Breast epithelium (tissue), 4 donors: ENCODE data around the gene CTNNA3. TPM values are rescaled to one million over a fixed set of nuclear protein-coding genes. Genes with fewer than 3 reads are reported as not detected.

Experiments
- DNase-seq, 2 donors: peaks; one replicate each; pipeline ENCODE4 v3.0.0-alpha.2; 2019; ENCODE audit warnings: low spot score in 2 of 2
- H3K27ac ChIP-seq, 2 donors: fragments of 200-600 bp; sonication (generic) in 1 of 2; one replicate each; pipeline ENCODE4 v1.5.1; 2016 to 2019; ENCODE audit warnings: mild to moderate bottlenecking in 1 of 2
- H3K27me3 ChIP-seq, 2 donors: fragments of 200-600 bp; sonication (generic) in 1 of 2; one replicate each; pipeline versions ENCODE4 v1.5.1 to v1.6.0; 2017 to 2019; ENCODE audit warnings: control low read depth in 1 of 2, mild to moderate bottlenecking in 1 of 2
- H3K36me3 ChIP-seq: fragments of 200-600 bp; one replicate; pipeline ENCODE4 v1.5.1; 2019
- H3K4me1 ChIP-seq, 2 donors: fragments of 200-600 bp; sonication (generic); one replicate each; pipeline ENCODE4 v1.5.1; 2016 to 2019; ENCODE audit warnings: control low read depth in 1 of 2
- H3K4me3 ChIP-seq, 3 donors: fragments of 200-600 bp; sonication (generic); 1 replicate in 2 of 3; 2 replicates in 1 of 3; pipeline ENCODE4 v1.5.1; 2016 to 2019; ENCODE audit warnings: mild to moderate bottlenecking in 3 of 3, moderate library complexity in 2 of 3
- H3K9me3 ChIP-seq, 2 donors: fragments of 200-600 bp; sonication (generic) in 1 of 2; one replicate each; pipeline ENCODE4 v1.5.1; 2016 to 2019; ENCODE audit warnings: control low read depth in 1 of 2
- CTCF ChIP-seq, 3 donors: fragments of 450-650 bp; IDR thresholded peaks; one replicate each; pipeline ENCODE4 v1.5.1; 2016 to 2017; ENCODE audit warnings: antibody characterized with exemption in 3 of 3, mild to moderate bottlenecking in 3 of 3, moderate library complexity in 3 of 3
- POLR2A ChIP-seq: fragments of 450-650 bp; IDR thresholded peaks from one replicate; pipeline ENCODE4 v1.6.1; 2016; ENCODE audit warnings: antibody characterized with exemption, mild to moderate bottlenecking, moderate library complexity
- POLR2AphosphoS5 ChIP-seq, 3 donors: sonication (generic); formaldehyde crosslinking; IDR thresholded peaks; one replicate each; pipeline ENCODE4 v1.6.1; 2017; ENCODE audit warnings: antibody characterized with exemption in 3 of 3
- intact Hi-C: fragments of 100-400 bp; cut with DNase I; formaldehyde crosslinking; loops from one replicate; pipeline ENCODE4 v1.15.1; 2023; ENCODE audit warnings: low total_unique reads
- total RNA-seq, 3 donors: library from RNA; depleted of rRNA; stranded (reverse); fragments of >200 nt; gene quantifications; one replicate each; pipeline ENCODE4 v1.1.0, GENCODE V29; 2016

The CTNNA3 gene
- total RNA-seq, 3 donors from 2014 or later, result 0.33 to 1.1 (median 0.59) TPM

- intact Hi-C loops, result loop anchor here (10.0 kb wide), 1 partner anchor 1768 kb away; no protein-coding TSS in a partner anchor
- H3K4me1 ChIP-seq, result no peaks in the 10 kb centered on the region
- H3K9me3 ChIP-seq, result peaks cover 0 to 5% of the 10 kb centered on the region in 2 donors
- TF ChIP-seq POLR2A, result no peak
- TF ChIP-seq POLR2AphosphoS5 (IDR thresholded peaks at IDR 0.05), result no peak
- TF ChIP-seq CTCF (IDR thresholded peaks at IDR 0.05), result no peak
- no peaks in the 10 kb centered on the region for H3K27me3 ChIP-seq
- no peak overlapping the region for H3K4me3 ChIP-seq
- DNase-seq, result no peak
- no peak overlapping the region for H3K27ac ChIP-seq
- H3K36me3 ChIP-seq, result no peaks in the 10 kb centered on the region
These were observed 142.7 kb downstream of the CTNNA3 start for GRCh38 chr10:67553254-67553653.

- Histone ChIP-seq H3K27ac (no peak overlapping the region), H3K9me3 (peaks cover 0 to 5% of the 10 kb centered on the region in 2 donors), H3K36me3 (no peaks in the 10 kb centered on the region), H3K4me3 (no peak overlapping the region), H3K4me1 (no peaks in the 10 kb centered on the region), H3K27me3 (no peaks in the 10 kb centered on the region)
- intact Hi-C loops, result loop anchor here (10.0 kb wide), 1 partner anchor 1766 kb away; no protein-coding TSS in a partner anchor
- TF ChIP-seq CTCF (IDR thresholded peaks at IDR 0.05), result no peak
- TF ChIP-seq POLR2AphosphoS5 (IDR thresholded peaks at IDR 0.05), result no peak
- DNase-seq, result no peak
These were observed 145.1 kb downstream of the CTNNA3 start for GRCh38 chr10:67550838-67551402.

- Histone ChIP-seq H3K4me3 (no peak overlapping the region), H3K27me3 (no peaks in the 10 kb centered on the region), H3K27ac (no peak overlapping the region), H3K4me1 (no peaks in the 10 kb centered on the region), H3K9me3 (peaks cover 0 to 5% of the 10 kb centered on the region in 2 donors), H3K36me3 (no peaks in the 10 kb centered on the region)
- DNase-seq, result no peak
- intact Hi-C loops, result loop anchor here (10.0 kb wide), 1 partner anchor 1765 kb away; no protein-coding TSS in a partner anchor
- TF ChIP-seq POLR2A (no peak), POLR2AphosphoS5 (IDR thresholded peaks at IDR 0.05) (no peak), CTCF (IDR thresholded peaks at IDR 0.05) (no peak)
These were observed 145.9 kb downstream of the CTNNA3 start for GRCh38 chr10:67550046-67550445.

GRCh38 chr10:67549390-67549789, 146.6 kb downstream of the CTNNA3 start:
- H3K36me3 ChIP-seq, result no peaks in the 10 kb centered on the region
- intact Hi-C loops, result no loop called here
- TF ChIP-seq POLR2A, result no peak
- TF ChIP-seq POLR2AphosphoS5 (IDR thresholded peaks at IDR 0.05), result no peak
- no peak for TF ChIP-seq CTCF (IDR thresholded peaks at IDR 0.05)
- no peaks in the 10 kb centered on the region for H3K27me3 ChIP-seq
- H3K27ac ChIP-seq, result no peak overlapping the region
- H3K4me3 ChIP-seq, result no peak overlapping the region
- no peaks in the 10 kb centered on the region for H3K4me1 ChIP-seq
- DNase-seq, result no peak
- H3K9me3 ChIP-seq, result peaks cover 0 to 5% of the 10 kb centered on the region in 2 donors

GRCh38 chr10:67541411-67541810, 154.6 kb downstream of the CTNNA3 start:
- no peaks in the 10 kb centered on the region for H3K4me1 ChIP-seq
- no peaks in the 10 kb centered on the region for H3K27me3 ChIP-seq
- H3K27ac ChIP-seq, result no peak overlapping the region
- DNase-seq, result no peak
- H3K4me3 ChIP-seq, result no peak overlapping the region
- intact Hi-C loops, result no loop called here
- TF ChIP-seq POLR2A (no peak), CTCF (IDR thresholded peaks at IDR 0.05) (no peak), POLR2AphosphoS5 (IDR thresholded peaks at IDR 0.05) (no peak)
- no peaks in the 10 kb centered on the region for H3K9me3 ChIP-seq
- H3K36me3 ChIP-seq, result no peaks in the 10 kb centered on the region
